MCF 10A (cell line): ENCODE measurements around the gene HMOX2. TPM values are rescaled to one million over a fixed set of nuclear protein-coding genes. Genes with fewer than 3 reads are reported as not detected.
A peak's percentile ranks its signal among the peaks of the same experiment; 100 is the strongest.

Experiments used
- BruUV-seq: library from RNA; stranded (reverse); fragments of 400-500 nt; replicated peaks from 2 replicates; lab custom pipeline; 2021; lab: Mats Ljungman, UMichigan
- CTCF ChIA-PET: fragments of 300-600 bp; sonication (Branson Sonifier 250); formaldehyde crosslinking; extraction: SDS; loops from one replicate; lab custom pipeline; 2021; ENCODE audit warnings: antibody characterized with exemption, inconsistent platforms; lab: Yijun Ruan, JAX
- POLR2A ChIA-PET: fragments of 300-600, 350-650 bp; sonication (Branson Sonifier 250); formaldehyde crosslinking; extraction: SDS; loops from one replicate; lab custom pipeline; 2020; ENCODE audit warnings: antibody characterized with exemption, inconsistent platforms; lab: Yijun Ruan, JAX
- DNase-seq: peaks from one replicate; pipeline ENCODE4 v3.0.0-alpha.2; 2018; ENCODE audit not compliant: unreplicated experiment
- H3K27ac Mint-ChIP-seq: one replicate; pipeline ENCODE4 v1.8.0; 2022; ENCODE audit warnings: mild to moderate bottlenecking, low read depth, mixed read lengths; ENCODE audit not compliant: unreplicated experiment
- H3K27me3 Mint-ChIP-seq: one replicate; pipeline ENCODE4 v1.8.0; 2022; ENCODE audit warnings: mixed read lengths; ENCODE audit not compliant: insufficient read depth, unreplicated experiment
- H3K36me3 Mint-ChIP-seq: one replicate; pipeline ENCODE4 v1.8.0; 2022; ENCODE audit warnings: mild to moderate bottlenecking, moderate library complexity, mixed read lengths; ENCODE audit not compliant: insufficient read depth, unreplicated experiment
- H3K4me1 Mint-ChIP-seq: one replicate; pipeline ENCODE4 v1.8.0; 2022; ENCODE audit warnings: mixed read lengths; ENCODE audit not compliant: insufficient read depth, unreplicated experiment
- H3K4me3 Mint-ChIP-seq: one replicate; pipeline ENCODE4 v1.8.0; 2022; ENCODE audit warnings: mild to moderate bottlenecking, moderate library complexity, mixed read lengths; ENCODE audit not compliant: unreplicated experiment
- H3K9me3 Mint-ChIP-seq: one replicate; pipeline ENCODE4 v1.8.0; 2022; ENCODE audit warnings: mixed read lengths; ENCODE audit not compliant: unreplicated experiment
- CTCF ChIP-seq: fragments of 200-600 bp; IDR thresholded peaks from one replicate; pipeline ENCODE4 v1.8.0; 2022; ENCODE audit warnings: antibody characterized with exemption, mild to moderate bottlenecking; ENCODE audit not compliant: unreplicated experiment
- intact Hi-C: fragments of 100-400 bp; cut with micrococcal nuclease; formaldehyde crosslinking; loops from 2 replicates; pipeline ENCODE4 v1.14.1; 2022
- total RNA-seq: library from RNA; stranded (reverse); gene quantifications from 2 replicates; pipeline ENCODE4 v1.2.3, GENCODE V29; 2022

HMOX2 gene
- total RNA-seq, 1 experiment from 2014 or later, result 65.6 TPM

GRCh38 chr16:4510747-4511426, 34.7 kb downstream of the HMOX2 start:
- Mint-ChIP-seq H3K27ac (no peak overlapping the region), H3K36me3 (peaks cover 41% of the 10 kb centered on the region), H3K4me1 (no peaks in the 10 kb centered on the region), H3K9me3 (no peaks in the 10 kb centered on the region), H3K4me3 (no peak overlapping the region), H3K27me3 (no peaks in the 10 kb centered on the region)
- TF ChIP-seq CTCF, result no peak
- BruUV-seq, result no TSS peak
- POLR2A ChIA-PET, result interaction anchor here (0.8 to 1.8 kb wide), 2 partner anchors 37 to 42 kb away, joined by 5 read pairs; no protein-coding TSS in a partner anchor
- CTCF ChIA-PET, result interaction anchor here (1.1 to 8.9 kb wide), 8 partner anchors 9 to 115 kb away, joined by 3 to 86 read pairs (median 3); no protein-coding TSS in a partner anchor
- DNase-seq, result no peak
- intact Hi-C loops, result no loop called here

- peaks cover 35% of the 10 kb centered on the region for H3K36me3 Mint-ChIP-seq
Observed at GRCh38 chr16:4511441-4512082, 35.4 kb downstream of the HMOX2 start.

GRCh38 chr16:4512473-4512872, 36.3 kb downstream of the HMOX2 start:
- TF ChIP-seq CTCF, result no peak
- no peak overlapping the region for H3K27ac Mint-ChIP-seq
- intact Hi-C loops, result no loop called here
- peaks cover 30% of the 10 kb centered on the region for H3K36me3 Mint-ChIP-seq
- no peaks in the 10 kb centered on the region for H3K9me3 Mint-ChIP-seq
- no peaks in the 10 kb centered on the region for H3K4me1 Mint-ChIP-seq
- ChIA-PET CTCF (interaction anchor here (1.4 to 1.5 kb wide), 2 partner anchors 11 to 17 kb away, joined by 4 to 7 read pairs; no protein-coding TSS in a partner anchor), POLR2A (no interaction called here)
- no peaks in the 10 kb centered on the region for H3K27me3 Mint-ChIP-seq
- no peak for DNase-seq
- H3K4me3 Mint-ChIP-seq, result no peak overlapping the region
- no TSS peak for BruUV-seq

More at GRCh38 chr16:4511441-4512082, 35.4 kb downstream of the HMOX2 start:
- DNase-seq, result peak; percentile 32
- H3K27ac Mint-ChIP-seq, result no peak overlapping the region
- H3K9me3 Mint-ChIP-seq, result no peaks in the 10 kb centered on the region
- POLR2A ChIA-PET, result interaction anchor here (1.8 kb wide), 1 partner anchor 36 kb away, joined by 5 read pairs; no protein-coding TSS in a partner anchor
- CTCF ChIA-PET, result interaction anchor here (0.6 to 8.9 kb wide), 5 partner anchors 11 to 74 kb away, joined by 3 to 86 read pairs (median 5); no protein-coding TSS in a partner anchor
- intact Hi-C loops, result no loop called here
- H3K4me3 Mint-ChIP-seq, result no peak overlapping the region
- no peaks in the 10 kb centered on the region for H3K27me3 Mint-ChIP-seq
- peak; percentile 49 for TF ChIP-seq CTCF
- H3K4me1 Mint-ChIP-seq, result no peaks in the 10 kb centered on the region
- BruUV-seq, result TSS peak; percentile 16
